ENCODE measurements around the gene MCMBP.
"Not testable (repeated sequence)": the region's sequence is repeated elsewhere in the genome, so short reads cannot be mapped to it uniquely, and the experiment has no call there.

Gene MCMBP

DNA sequence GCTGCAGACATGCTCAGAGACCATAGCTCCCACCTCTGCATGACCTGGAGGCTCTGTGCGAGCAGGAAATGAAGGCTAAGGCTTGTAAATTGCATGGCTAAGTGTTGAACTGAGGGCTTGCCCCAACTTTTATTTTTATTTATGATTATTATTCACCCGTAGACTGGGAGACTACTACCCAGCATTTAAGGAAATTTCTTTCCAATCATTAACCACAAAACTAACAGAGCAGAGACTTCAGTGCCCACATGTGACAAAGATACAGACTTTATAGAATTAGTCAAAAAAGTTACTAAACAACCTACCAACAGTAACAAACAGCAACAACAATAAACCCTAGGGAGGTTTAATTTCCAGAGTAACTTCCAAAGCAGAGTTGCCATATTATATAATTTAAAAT lies 39.7 kb downstream of the MCMBP start:
- DNase-seq (ENCODE audit: extremely low read depth in 1 of 2, low read depth in 1 of 2) = no peak

DNA sequence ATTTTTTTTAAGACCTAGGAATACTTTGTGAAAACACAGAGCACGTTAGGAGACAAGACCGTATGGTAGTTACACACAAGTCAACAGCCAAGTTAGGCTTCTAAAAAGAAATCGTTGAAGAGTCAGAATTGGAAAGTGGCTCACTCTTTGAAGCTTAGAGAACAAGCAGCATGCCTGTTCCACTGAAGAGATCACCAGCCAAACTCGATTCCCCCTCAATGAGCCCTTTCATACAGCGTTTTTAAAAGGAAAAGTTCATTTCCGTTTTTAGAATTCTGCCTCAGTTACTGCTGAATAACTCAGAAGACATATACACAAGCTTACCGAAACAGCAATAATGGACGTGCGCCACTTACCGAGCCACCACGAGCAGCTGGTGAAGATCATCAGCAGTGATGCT lies 41.0 kb downstream of the MCMBP start:
- DNase-seq (ENCODE audit: extremely low read depth in 1 of 2, low read depth in 1 of 2) = no peak

DNA sequence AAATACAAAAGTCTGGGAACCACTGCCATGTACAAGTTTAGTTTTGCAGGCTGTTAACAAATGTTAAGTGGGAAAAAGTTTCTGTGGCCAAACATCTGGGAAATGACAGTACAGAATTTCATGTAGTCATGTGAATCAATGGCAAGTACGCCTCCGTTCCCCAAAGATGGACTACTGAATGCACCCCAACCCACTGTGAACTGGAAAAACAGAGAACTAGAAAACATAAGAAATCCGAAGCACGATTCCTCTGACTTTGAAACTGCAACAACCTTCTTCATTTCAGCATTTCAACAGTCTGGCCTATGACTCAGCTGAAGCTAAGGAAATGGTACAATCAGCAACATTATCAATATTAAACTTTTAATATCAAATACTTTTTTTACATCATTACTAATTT lies 41.8 kb downstream of the MCMBP start:
- no peak for DNase-seq (ENCODE audit: extremely low read depth in 1 of 2, low read depth in 1 of 2)

DNA sequence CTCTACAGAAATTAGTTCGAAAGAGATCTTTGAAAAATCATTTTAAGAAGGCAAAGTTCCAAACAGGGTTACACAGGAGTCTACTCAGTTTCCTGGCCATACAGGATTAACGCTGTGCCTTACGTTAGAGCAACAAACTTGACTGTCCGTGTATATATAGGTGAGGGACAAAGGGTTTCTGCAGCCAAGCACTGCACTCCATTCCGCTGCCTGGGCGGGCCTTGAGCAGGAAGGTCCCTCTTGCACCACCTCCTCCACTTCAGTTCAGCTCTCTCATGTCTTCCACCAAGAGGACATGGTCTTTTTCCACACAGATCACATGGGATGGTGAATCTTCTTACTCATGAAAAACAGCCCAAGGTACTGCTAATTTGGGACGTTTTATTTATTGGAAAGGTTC lies 43.2 kb downstream of the MCMBP start:
- no peak for DNase-seq (ENCODE audit: extremely low read depth in 1 of 2, low read depth in 1 of 2)

GRCh38 chr10:119827430-119827829 lies 45.2 kb downstream of the MCMBP start:
- no peak for DNase-seq (ENCODE audit: extremely low read depth in 1 of 2, low read depth in 1 of 2)

DNA sequence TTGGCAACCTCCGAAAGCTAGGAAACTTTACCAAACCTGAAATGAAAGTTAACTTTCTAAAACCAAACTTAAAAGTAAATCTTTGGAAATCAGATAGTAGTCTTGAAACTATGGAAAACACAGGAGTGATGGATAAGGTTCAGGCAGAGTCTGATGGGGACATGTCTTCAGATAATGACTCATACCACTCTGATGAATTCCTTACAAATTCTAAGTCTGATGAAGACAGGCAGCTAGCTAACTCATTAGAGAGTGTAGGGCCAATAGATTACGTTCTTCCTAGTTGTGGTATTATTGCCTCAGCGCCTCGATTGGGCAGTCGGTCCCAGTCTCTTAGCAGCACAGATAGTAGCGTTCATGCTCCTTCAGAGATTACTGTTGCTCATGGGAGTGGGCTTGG lies 45.9 kb downstream of the MCMBP start:
- no peak for DNase-seq (ENCODE audit: extremely low read depth in 1 of 2, low read depth in 1 of 2)

GRCh38 chr10:119824299-119824698 lies 48.3 kb downstream of the MCMBP start:
- DNase-seq (ENCODE audit: extremely low read depth in 1 of 2, low read depth in 1 of 2) = no peak

- no peak for DNase-seq (ENCODE audit: extremely low read depth in 1 of 2, low read depth in 1 of 2)
Observed at GRCh38 chr10:119821182-119821581, 51.5 kb downstream of the MCMBP start.

DNA sequence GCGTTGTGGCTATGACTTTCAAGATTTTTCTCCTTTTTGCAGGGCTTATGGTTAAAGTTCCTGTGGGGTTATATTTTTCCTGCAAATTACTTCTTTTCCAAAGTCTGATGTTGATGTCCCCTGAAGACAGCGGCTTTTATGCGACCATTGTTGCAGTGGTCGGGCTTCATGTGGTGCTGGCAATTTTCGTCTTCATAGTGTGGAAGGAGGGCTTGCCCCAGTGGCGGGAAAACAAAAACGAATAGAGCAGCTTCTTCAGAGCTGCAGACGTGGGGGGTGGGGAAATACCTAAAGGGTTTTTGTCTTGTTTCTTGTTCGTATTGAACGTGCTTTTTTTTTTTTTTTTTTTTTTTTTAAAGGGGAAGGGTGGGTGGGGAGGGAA lies 53.8 kb downstream of the MCMBP start:
- no peak for DNase-seq (ENCODE audit: extremely low read depth in 1 of 2, low read depth in 1 of 2)

DNA sequence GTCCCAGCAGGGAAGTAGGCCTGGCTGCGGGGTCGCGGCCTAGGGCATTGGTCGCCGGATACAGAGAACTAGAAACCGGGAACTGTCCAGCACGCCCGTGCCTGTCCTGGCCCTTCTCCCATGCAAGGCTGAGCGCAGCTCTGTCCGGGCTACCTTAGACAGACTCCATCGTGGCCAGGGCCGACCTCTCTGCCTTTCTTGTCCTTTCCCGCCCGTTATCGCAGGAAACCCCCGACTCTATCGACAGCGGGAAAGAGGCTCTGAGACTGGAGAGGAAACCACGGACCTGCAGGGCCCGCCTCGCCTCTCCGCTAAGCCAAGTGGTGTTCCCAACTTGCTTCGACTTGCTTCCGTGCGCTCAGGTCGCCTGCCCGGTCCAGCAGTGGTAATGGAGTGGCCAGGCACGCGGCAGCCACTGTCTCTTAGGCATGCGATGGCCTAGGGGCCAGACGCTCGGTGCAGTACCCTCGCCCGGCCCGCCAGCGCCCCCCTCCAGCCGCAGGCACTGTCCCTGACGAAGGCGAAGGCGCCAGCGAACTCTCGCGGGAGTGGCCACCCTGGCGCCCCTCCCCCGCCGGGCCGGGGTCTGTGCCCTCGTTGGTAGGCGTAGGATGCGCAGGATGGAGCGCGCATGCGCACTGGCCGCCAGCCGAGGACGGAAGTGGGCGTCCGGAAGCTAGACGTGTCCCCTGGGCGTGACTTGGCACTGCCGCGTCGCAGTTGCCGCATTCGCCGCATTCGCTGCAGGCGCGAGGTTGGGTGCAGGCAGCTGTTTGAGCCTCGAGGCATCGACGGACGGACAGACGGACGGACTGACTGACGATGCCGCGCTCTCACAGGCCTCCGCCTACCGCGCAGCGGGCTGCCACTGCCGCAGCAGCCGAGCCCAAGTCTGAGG lies 54.4 kb downstream of the MCMBP start:
- no peak for DNase-seq (ENCODE audit: extremely low read depth in 1 of 2, low read depth in 1 of 2)

GRCh38 chr10:119815671-119816070 lies 57.0 kb downstream of the MCMBP start:
- no peak for DNase-seq (ENCODE audit: extremely low read depth in 1 of 2, low read depth in 1 of 2)

DNA sequence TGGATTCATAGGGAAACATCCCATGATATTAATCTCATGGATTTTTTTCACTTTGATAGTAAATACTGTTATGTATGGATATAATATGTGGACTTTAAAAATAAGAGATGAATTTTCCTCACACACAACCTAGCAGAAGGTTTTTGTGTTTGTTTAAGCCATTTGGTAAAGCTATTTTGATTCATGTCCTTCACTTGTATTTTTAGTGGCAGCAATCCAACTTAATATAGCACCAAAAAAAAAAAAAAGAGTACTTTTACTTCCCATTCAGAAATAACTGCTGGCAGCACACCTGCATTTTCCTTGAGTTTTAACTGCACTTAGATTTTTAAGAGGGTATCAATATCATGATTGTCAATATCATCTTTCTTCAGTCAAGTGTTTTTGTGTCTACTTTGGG lies 60.0 kb downstream of the MCMBP start:
- no peak for DNase-seq (ENCODE audit: extremely low read depth in 1 of 2, low read depth in 1 of 2)

DNA sequence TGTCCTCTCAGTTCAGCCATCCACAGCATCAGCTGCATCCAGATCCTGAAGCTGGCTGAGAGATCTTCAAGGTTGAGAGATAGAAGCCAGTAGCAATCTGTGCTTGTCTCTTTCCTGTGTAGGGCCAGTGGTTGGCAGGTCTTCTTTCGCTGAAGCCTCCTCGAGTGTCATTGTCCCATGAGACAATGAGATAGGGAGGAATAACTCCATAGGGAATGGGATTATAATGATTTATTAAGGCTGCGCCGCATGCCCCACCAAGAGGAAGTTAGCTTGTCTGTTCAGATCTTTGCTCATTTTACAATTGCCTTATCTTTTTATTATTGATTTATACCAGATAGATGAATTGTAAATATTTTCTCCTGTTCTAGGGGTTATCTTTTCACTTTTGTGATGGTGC lies 61.5 kb downstream of the MCMBP start:
- DNase-seq (ENCODE audit: extremely low read depth in 1 of 2, low read depth in 1 of 2) = no peak

DNA sequence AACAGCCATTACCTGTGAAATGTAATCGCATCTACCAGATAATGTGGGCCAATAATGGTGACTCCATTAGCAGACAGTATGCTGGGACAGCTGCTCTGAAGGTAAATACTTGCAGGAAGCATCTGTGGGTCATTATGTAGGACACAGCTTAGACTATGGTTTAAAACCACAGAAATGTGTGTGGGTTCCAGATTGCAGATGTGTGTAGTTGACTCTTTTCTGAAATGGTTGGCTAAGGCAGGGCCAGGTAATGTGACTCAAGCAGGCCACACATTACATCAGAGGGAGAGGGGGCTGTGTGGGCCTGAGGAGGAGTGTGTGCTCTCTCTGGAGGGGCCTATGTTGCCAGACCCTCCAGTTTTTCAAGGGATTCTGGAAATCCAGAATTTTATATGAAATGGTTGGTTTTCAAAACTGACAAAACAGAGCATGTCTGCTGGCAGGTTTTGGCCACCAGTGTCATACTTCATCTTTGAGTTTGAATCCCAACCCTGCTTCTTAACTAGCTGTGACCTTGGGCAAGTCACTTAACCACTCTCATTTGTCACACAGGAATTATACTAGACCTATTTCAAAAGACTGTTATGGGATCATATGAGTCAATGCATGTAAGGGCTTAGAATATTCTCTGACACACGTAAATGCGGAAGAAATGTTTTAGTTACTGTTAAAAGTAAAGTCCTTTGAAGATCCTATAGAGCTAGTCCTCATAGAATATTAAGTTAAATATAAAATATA lies 64.5 kb downstream of the MCMBP start:
- no peak for DNase-seq (ENCODE audit: extremely low read depth in 1 of 2, low read depth in 1 of 2)

- no peak for DNase-seq (ENCODE audit: extremely low read depth in 1 of 2, low read depth in 1 of 2)
Observed at GRCh38 chr10:119806334-119807130, 66.1 kb downstream of the MCMBP start.

DNA sequence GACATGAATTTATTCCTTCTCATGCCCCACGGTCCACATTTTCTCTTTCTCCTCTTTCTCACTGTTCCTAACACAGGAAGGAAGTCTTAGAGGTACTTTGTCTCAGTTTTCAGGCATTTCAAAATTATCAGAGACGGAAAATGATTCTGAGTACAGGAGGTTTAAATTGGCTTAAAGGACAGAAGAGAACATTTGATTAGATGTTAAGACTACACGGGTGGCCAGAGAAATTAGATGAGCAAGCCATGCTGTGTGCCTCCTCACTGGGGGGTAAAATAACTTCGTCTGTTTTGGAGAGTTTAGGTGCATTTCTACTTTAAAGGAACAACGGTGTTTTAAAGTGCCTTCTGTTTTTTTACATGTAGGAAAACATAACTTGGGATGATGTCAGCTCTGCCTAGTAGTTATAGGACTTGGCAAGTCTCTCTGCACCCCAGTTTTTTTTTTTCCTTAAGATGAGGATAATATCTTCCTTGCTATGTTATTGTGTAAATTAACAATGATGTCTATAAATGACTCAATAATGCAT lies 66.9 kb downstream of the MCMBP start:
- no peak for DNase-seq (ENCODE audit: extremely low read depth in 1 of 2, low read depth in 1 of 2)

- no peak for DNase-seq (ENCODE audit: extremely low read depth in 1 of 2, low read depth in 1 of 2)
Observed at GRCh38 chr10:119803264-119803663, 69.4 kb downstream of the MCMBP start.

- DNase-seq (ENCODE audit: extremely low read depth in 1 of 2, low read depth in 1 of 2) = no peak
Observed at GRCh38 chr10:119801998-119802538, 70.6 kb downstream of the MCMBP start.

GRCh38 chr10:119801176-119801575 lies 71.5 kb downstream of the MCMBP start:
- DNase-seq (ENCODE audit: extremely low read depth in 1 of 2, low read depth in 1 of 2) = no peak

DNA sequence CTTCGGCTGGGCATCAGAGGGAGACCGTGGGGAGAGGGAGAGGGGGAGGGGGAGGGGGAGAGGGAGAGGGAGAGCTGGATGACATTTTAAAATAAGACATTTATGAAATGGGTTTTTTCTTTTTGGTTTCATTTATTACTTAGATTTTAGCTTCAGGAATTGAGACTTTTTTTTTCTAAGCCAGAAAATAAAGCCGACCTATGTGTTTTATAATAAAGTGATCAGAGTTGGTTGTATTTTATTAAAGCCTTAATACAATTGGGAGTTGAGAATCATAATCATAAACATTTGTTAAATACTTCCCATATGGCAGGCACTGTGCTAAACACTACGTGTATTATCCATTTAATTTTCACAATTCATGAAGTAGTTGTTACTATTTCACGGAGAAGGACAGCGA lies 76.6 kb downstream of the MCMBP start:
- DNase-seq (ENCODE audit: extremely low read depth in 1 of 2, low read depth in 1 of 2) = no peak

GRCh38 chr10:119795101-119795500 lies 77.5 kb downstream of the MCMBP start:
- DNase-seq (ENCODE audit: extremely low read depth in 1 of 2, low read depth in 1 of 2) = not testable (repeated sequence)
